Skeletal muscle tissue (tissue), 4 donors: Measurements from ENCODE around the gene JCHAIN. TPM values are rescaled to one million over a fixed set of nuclear protein-coding genes. Genes with fewer than 3 reads are reported as not detected.

Experiments
- H3K27ac ChIP-seq: one replicate; pipeline ENCODE4 v1.7.0; 2013; ENCODE audit warnings: mild to moderate bottlenecking, low read depth, low read length, inconsistent platforms
- H3K27me3 ChIP-seq, 3 donors: one replicate each; pipeline ENCODE4 v1.7.0; 2013; ENCODE audit warnings: low read length in 3 of 3; ENCODE audit not compliant: control insufficient read depth in 3 of 3, insufficient read depth in 3 of 3
- H3K36me3 ChIP-seq, 3 donors: one replicate each; pipeline ENCODE4 v1.7.0; 2013; ENCODE audit warnings: low read length in 3 of 3; ENCODE audit not compliant: control insufficient read depth in 3 of 3, insufficient read depth in 3 of 3
- H3K4me1 ChIP-seq, 3 donors: one replicate each; pipeline ENCODE4 v1.7.0; 2013; ENCODE audit warnings: low read length in 3 of 3, mild to moderate bottlenecking in 3 of 3; ENCODE audit not compliant: control insufficient read depth in 3 of 3, insufficient read depth in 3 of 3
- H3K4me3 ChIP-seq, 3 donors: one replicate each; pipeline ENCODE4 v1.7.0; 2013; ENCODE audit warnings: low read length in 3 of 3
- H3K9ac ChIP-seq, 3 donors: one replicate each; pipeline ENCODE4 v1.7.0; 2013; ENCODE audit warnings: low read length in 3 of 3, mild to moderate bottlenecking in 3 of 3, moderate library complexity in 2 of 3, low read depth in 1 of 3
- H3K9me3 ChIP-seq, 3 donors: one replicate each; pipeline ENCODE4 v1.7.0; 2013; ENCODE audit warnings: low read length in 3 of 3; ENCODE audit not compliant: control insufficient read depth in 3 of 3
- total RNA-seq: library from RNA; depleted of rRNA; stranded (reverse); fragments of >200 nt; gene quantifications from one replicate; pipeline ENCODE4 v1.2.3, GENCODE V29; 2014
- donor health status: Osteomylitis.

Gene JCHAIN
- total RNA-seq, 1 donor from 2014 or later = 2.1 TPM

DNA sequence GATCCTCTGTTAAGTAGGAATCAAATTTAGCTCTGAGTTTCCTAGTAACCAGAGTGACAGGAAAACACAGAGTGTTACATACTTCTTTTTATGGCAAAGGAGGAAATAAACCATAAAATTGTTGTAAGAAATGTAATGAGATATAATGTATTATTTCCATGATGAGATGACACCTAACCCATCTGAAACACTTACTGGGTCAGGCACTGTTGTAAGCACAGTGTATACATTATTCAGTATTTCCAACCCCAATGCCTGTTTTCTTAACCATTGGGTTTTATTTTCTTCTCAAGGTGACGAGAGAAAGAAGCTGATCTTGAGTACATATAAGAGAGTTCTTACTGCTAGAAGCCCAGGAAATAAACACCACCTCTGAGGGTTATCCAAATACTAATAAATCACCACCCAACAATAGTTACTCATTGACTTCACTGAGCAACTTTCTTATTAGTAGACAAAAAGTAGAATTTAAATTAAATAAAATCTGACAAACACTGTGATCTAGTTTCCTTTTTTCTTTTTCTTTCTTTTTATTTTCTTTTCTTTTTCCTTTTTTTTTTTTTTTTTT is 42.0 kb downstream of the JCHAIN start:
- no peaks in the 10 kb centered on the region for H3K36me3 ChIP-seq
- no peaks in the 10 kb centered on the region for H3K27me3 ChIP-seq
- no peak overlapping the region for H3K27ac ChIP-seq
- no peak overlapping the region for H3K4me3 ChIP-seq
- H3K9me3 ChIP-seq = no peaks in the 10 kb centered on the region
- H3K4me1 ChIP-seq = no peaks in the 10 kb centered on the region
- no peak overlapping the region for H3K9ac ChIP-seq

GRCh38 chr4:70623323-70623722 is 43.0 kb downstream of the JCHAIN start:
- no peak overlapping the region for H3K9ac ChIP-seq
- no peaks in the 10 kb centered on the region for H3K4me1 ChIP-seq
- H3K36me3 ChIP-seq = no peaks in the 10 kb centered on the region
- no peaks in the 10 kb centered on the region for H3K27me3 ChIP-seq
- H3K27ac ChIP-seq = no peak overlapping the region
- no peak overlapping the region for H3K4me3 ChIP-seq
- peaks cover 0 to 4% (median 0%) of the 10 kb centered on the region in 3 donors for H3K9me3 ChIP-seq

DNA sequence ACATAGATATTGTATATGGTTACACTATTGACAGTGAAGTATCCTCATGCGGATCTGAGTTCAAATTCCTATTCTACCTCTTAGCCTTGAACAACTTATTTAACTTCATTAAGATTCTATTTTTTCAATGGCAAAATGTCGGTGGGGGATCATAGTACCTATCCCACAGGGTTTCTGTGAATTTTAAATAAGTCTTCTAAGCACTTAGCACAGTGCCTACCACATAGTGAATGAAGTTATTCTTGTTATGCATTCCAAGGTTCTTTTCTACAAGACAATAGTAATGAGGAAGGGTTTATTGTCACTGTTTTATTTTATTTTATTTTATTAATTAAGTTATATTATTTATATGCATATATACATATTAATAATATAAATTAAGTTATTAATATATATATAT is 46.5 kb downstream of the JCHAIN start:
- Histone ChIP-seq H3K36me3 (no peaks in the 10 kb centered on the region), H3K27me3 (no peaks in the 10 kb centered on the region), H3K4me1 (no peaks in the 10 kb centered on the region), H3K4me3 (no peak overlapping the region), H3K9me3 (peaks cover 0 to 4% (median 0%) of the 10 kb centered on the region in 3 donors), H3K9ac (no peak overlapping the region), H3K27ac (no peak overlapping the region)

DNA sequence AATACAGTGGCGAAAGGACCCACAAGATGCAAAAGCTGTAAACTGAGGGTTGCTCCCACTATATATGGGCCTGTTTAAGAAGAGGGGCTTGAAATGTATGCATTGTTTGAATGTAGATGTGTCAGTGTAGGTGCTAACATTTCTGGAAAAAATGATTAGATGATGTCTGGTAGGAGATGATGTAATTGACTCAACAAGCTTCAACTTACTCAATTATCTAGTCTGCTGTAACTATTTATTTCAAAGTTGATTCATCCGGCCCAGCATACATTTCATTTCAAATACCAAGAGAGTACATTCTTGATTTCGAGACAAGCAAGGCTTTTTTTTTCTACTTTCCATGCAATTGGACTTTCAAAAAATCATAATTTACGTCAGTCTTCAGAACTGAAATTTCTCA is 47.0 kb downstream of the JCHAIN start:
- H3K27ac ChIP-seq = no peak overlapping the region
- no peak overlapping the region for H3K9ac ChIP-seq
- H3K27me3 ChIP-seq = no peaks in the 10 kb centered on the region
- no peaks in the 10 kb centered on the region for H3K36me3 ChIP-seq
- no peak overlapping the region for H3K4me3 ChIP-seq
- peaks cover 0 to 4% (median 0%) of the 10 kb centered on the region in 3 donors for H3K9me3 ChIP-seq
- no peaks in the 10 kb centered on the region for H3K4me1 ChIP-seq

DNA sequence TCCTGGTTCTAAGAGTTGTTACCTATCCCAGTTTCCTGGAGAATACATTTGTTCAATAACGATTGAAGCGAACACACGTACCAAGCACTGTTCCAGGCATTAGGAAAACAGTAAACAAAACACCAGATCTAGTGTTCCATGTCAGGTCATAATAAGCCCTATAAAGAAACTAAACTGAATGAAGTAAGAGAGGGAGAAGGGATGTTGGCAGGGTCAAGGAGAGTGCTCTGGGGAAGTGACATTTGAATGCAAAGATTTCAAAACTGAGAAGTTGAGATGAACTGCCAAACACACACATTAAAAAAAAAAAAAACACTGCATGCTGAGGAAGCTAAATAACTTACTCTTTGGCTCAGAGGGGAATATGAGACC is 52.1 kb downstream of the JCHAIN start:
- Histone ChIP-seq H3K4me3 (peak overlapping the region in 2 of 3 donors; percentile 27 to 54), H3K27ac (no peak overlapping the region), H3K36me3 (no peaks in the 10 kb centered on the region), H3K27me3 (peaks cover 0 to 3% (median 0%) of the 10 kb centered on the region in 3 donors), H3K9ac (peak overlapping the region in 1 of 3 donors; percentile 5), H3K4me1 (no peaks in the 10 kb centered on the region), H3K9me3 (peaks cover 0 to 4% (median 0%) of the 10 kb centered on the region in 3 donors)

DNA sequence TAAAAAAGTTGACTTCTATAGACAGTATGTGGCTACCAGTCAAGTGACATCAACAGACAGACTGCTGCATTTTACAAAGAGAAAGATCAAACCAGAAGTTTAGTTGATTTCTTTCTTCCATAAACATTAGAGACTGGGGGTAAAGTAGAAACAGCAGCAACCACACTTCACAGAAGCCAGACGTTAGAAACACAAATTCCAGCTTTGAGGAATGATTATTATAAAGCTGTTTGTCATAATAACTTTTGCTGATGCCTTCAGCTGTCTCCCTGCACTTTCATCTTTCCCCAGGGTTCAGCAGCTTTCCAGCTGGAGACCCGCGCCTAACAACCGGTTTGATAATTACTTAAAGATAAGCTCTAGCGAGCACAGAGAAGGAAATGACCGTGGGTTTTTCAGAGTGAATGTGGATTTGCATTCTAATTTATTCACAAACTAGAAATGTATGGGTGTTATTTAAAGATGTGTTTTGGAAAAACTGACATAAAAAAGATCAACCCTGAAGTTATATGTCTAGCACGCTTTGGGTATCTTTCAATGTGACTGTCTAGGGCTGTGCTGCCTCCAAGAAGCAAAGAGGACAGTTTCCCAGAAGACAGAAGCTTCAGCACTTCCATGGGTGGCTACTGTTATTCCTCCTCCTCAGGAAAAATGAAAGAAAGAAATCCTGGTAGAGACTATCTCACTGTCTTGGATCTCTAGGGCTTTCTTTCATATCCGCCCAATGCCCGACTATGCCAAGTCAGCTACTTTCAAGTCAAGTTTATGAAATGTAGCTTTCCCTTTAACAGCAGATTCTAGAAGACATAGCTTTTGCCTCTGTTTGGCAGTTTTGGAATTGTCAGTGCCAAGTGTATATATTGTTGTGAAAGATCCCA is 52.8 kb downstream of the JCHAIN start:
- no peak overlapping the region for H3K27ac ChIP-seq
- H3K9ac ChIP-seq = peak overlapping the region in 1 of 3 donors; percentile 5
- peak overlapping the region; percentile 27 to 54 (median 45) for H3K4me3 ChIP-seq

GRCh38 chr4:70608324-70608723 is 58.0 kb downstream of the JCHAIN start:
- H3K4me1 ChIP-seq = no peaks in the 10 kb centered on the region
- H3K9me3 ChIP-seq = no peaks in the 10 kb centered on the region
- H3K36me3 ChIP-seq = no peaks in the 10 kb centered on the region
- H3K27ac ChIP-seq = no peak overlapping the region
- no peak overlapping the region for H3K9ac ChIP-seq
- no peak overlapping the region for H3K4me3 ChIP-seq
- peaks cover 0 to 3% (median 0%) of the 10 kb centered on the region in 3 donors for H3K27me3 ChIP-seq

More for the DNA sequence above, 52.8 kb downstream of the JCHAIN start:
- Histone ChIP-seq H3K36me3 (no peaks in the 10 kb centered on the region), H3K27me3 (peaks cover 0 to 3% (median 0%) of the 10 kb centered on the region in 3 donors), H3K4me1 (no peaks in the 10 kb centered on the region), H3K9me3 (no peaks in the 10 kb centered on the region)

DNA sequence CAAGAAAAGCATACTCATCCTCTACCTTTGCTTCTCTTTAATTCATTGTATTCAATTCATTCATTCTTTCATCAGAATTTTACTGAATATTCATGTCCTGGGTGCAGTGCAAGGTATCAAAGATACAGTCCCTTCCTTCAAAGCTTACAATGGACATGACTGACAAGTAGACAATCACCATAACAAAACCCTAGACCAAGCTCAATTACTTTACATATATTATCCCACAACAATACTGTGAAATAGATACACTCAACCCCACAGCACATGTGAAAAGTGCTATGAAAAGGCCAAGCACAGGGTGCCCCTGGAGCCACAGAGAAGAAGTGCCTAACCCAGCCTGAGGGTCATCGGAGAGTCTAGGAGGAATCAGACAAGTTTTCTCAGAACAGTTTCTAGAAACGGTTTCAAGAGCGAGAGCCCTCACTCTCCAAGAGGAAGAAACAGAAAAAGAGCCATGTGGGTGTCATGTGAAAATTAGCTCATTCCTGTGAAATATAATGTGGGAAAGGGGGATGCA is 58.9 kb downstream of the JCHAIN start:
- Histone ChIP-seq H3K27me3 (peaks cover 0 to 3% (median 0%) of the 10 kb centered on the region in 3 donors), H3K27ac (no peak overlapping the region), H3K4me3 (no peak overlapping the region), H3K9ac (no peak overlapping the region), H3K36me3 (no peaks in the 10 kb centered on the region), H3K4me1 (no peaks in the 10 kb centered on the region), H3K9me3 (no peaks in the 10 kb centered on the region)

GRCh38 chr4:70606459-70606858 is 59.8 kb downstream of the JCHAIN start:
- Histone ChIP-seq H3K9ac (no peak overlapping the region), H3K27ac (no peak overlapping the region), H3K27me3 (no peaks in the 10 kb centered on the region), H3K4me3 (no peak overlapping the region), H3K4me1 (no peaks in the 10 kb centered on the region), H3K9me3 (no peaks in the 10 kb centered on the region), H3K36me3 (no peaks in the 10 kb centered on the region)
